Dedifferentiated amniotic fluid mesenchymal stem cell (primary cell): ENCODE data around the gene MYOM1.

Source experiments
- DNase-seq: peaks from one replicate; pipeline ENCODE4 v3.0.0-alpha.2; 2016; ENCODE audit errors: extremely low spot score

Gene MYOM1

GRCh38 chr18:3186678-3187658, 32.8 kb downstream of the MYOM1 start:
- no peak for DNase-seq

GRCh38 chr18:3184275-3184963, 35.3 kb downstream of the MYOM1 start:
- no peak for DNase-seq

GRCh38 chr18:3183103-3183717, 36.6 kb downstream of the MYOM1 start:
- DNase-seq = no peak

- DNase-seq = peak; percentile 15
Observed at GRCh38 chr18:3180325-3180724, 39.4 kb downstream of the MYOM1 start.

GRCh38 chr18:3179430-3180089, 40.2 kb downstream of the MYOM1 start:
- no peak for DNase-seq

GRCh38 chr18:3177902-3178687, 41.7 kb downstream of the MYOM1 start:
- DNase-seq = no peak

GRCh38 chr18:3175195-3175758, 44.5 kb downstream of the MYOM1 start:
- DNase-seq = no peak

- DNase-seq = no peak
Observed at GRCh38 chr18:3172097-3172496, 47.7 kb downstream of the MYOM1 start.

- no peak for DNase-seq
Observed at GRCh38 chr18:3171631-3172030, 48.1 kb downstream of the MYOM1 start.

- DNase-seq = no peak
Observed at GRCh38 chr18:3170441-3171161, 49.2 kb downstream of the MYOM1 start.

GRCh38 chr18:3164381-3164780, 55.4 kb downstream of the MYOM1 start:
- no peak for DNase-seq

GRCh38 chr18:3163968-3164367, 55.8 kb downstream of the MYOM1 start:
- DNase-seq = no peak

- DNase-seq = no peak
Observed at GRCh38 chr18:3162181-3162580, 57.6 kb downstream of the MYOM1 start.

- DNase-seq = no peak
Observed at GRCh38 chr18:3159830-3160229, 59.9 kb downstream of the MYOM1 start.

GRCh38 chr18:3157606-3158005, 62.2 kb downstream of the MYOM1 start:
- DNase-seq = no peak

- DNase-seq = no peak
Observed at GRCh38 chr18:3157086-3157485, 62.7 kb downstream of the MYOM1 start.

GRCh38 chr18:3156325-3156640, 63.5 kb downstream of the MYOM1 start:
- DNase-seq = no peak

- no peak for DNase-seq
Observed at GRCh38 chr18:3154214-3154613, 65.6 kb downstream of the MYOM1 start.

- no peak for DNase-seq
Observed at GRCh38 chr18:3153107-3153704, 66.6 kb downstream of the MYOM1 start.

GRCh38 chr18:3152294-3152693, 67.5 kb downstream of the MYOM1 start:
- no peak for DNase-seq
